Stimulated activated CD8-positive, alpha-beta memory T cell treated with anti-CD3 and anti-CD28 coated beads, Interleukin-15, amount 100 ng/mL, for 24 hours (primary cell): ENCODE results near the gene CCDC91.

Experiments
- DNase-seq: peaks from one replicate; pipeline ENCODE4 v3.0.0-alpha.2; 2020; ENCODE audit warnings: low read depth

CCDC91 gene

GRCh38 chr12:28582672-28583376 lies 392.6 kb downstream of the CCDC91 start:
- DNase-seq, result no peak

DNA sequence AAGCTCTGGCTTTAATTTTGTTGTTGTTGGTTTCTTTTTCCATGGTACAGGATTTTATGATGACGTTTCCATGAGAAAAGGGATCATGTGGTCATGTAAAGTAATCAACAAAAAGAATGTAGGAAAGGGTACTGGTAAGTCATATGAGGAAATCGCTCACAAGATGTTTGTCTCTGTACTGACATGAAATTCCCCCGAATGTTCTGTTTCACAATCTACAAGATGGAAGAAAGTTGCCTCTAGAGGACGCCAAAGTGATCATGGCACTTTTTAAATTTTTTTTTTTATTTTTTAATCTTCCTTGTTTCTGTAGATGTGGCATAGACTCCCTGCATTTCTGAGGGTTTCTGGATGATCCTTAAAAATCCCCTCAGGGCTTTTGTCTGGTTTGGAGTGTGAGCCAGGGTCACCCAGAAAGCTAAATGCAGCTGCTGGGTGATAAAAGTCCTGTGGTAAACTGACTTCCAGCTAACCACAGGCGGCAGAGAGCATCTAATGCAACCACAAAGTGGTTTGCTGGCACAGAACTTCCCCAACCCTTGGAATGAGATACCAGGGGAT lies 393.5 kb downstream of the CCDC91 start:
- no peak for DNase-seq

DNA sequence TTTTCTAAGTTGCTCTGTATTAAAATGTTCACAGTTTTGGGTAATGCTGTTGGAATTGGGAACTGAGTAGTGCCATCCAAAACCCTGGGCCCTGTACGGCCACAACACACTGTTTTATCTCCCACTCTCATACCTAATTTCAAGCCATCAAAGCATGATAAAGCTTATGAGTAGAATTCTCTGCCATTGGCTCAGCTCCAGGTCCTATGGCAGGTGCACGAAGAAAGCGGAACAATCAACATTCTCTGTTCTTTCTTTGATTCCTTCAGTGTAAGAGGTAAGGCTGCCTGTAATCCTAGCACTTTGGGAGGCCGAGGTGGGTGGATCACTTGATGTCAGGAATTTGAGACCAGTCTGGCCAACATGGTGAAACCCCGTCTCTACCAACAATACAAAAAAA lies 394.9 kb downstream of the CCDC91 start:
- no peak for DNase-seq

DNA sequence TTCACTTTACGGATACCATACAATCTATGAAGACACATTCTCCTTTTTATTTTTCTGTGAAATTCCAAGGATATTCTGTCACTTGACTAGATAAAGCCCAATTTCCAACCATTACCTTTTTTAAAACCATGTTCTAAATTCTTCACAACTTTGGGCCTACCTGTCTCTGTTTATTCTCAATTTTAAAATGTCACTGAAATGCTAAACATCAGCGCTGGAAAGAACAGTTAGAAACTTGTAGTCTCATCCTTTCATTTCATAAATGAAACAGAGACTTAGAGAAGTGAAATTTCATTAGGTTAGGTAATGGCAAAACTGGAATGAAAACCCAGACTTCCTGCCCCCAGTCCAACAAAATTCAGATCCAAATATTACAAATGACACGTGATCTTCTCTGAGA lies 396.2 kb downstream of the CCDC91 start:
- DNase-seq, result no peak

- DNase-seq, result no peak
Measured at GRCh38 chr12:28591831-28592230, 401.6 kb downstream of the CCDC91 start.
